Hindlimb muscle (tissue), 1 donor: ENCODE measurements around the gene RTN4RL2. TPM values are rescaled to one million over a fixed set of nuclear protein-coding genes. Genes with fewer than 3 reads are reported as not detected.
A peak's percentile ranks its signal among the peaks of the same experiment; 100 is the strongest.

Experiments used
- DNase-seq: peaks from one replicate; pipeline ENCODE4 v3.0.0-alpha.2; 2013
- polyA plus RNA-seq: library from polyadenylated mRNA; unstranded; fragments of 120-200 nt; gene quantifications from one replicate; pipeline ENCODE4 v1.2.1, GENCODE V29; 2013; ENCODE audit not compliant: insufficient read length

RTN4RL2 gene
- 47.3 TPM for polyA plus RNA-seq

- DNase-seq, result no peak
Observed at GRCh38 chr11:57460022-57460757, at the start of gene RTN4RL2. RTN4RL2 (plus strand) TSS chr11:57460528; CDS start chr11:57460866, 338 bp downstream.

GRCh38 chr11:57413681-57414080 is 46.6 kb upstream of the RTN4RL2 start:
- DNase-seq, result no peak

DNA sequence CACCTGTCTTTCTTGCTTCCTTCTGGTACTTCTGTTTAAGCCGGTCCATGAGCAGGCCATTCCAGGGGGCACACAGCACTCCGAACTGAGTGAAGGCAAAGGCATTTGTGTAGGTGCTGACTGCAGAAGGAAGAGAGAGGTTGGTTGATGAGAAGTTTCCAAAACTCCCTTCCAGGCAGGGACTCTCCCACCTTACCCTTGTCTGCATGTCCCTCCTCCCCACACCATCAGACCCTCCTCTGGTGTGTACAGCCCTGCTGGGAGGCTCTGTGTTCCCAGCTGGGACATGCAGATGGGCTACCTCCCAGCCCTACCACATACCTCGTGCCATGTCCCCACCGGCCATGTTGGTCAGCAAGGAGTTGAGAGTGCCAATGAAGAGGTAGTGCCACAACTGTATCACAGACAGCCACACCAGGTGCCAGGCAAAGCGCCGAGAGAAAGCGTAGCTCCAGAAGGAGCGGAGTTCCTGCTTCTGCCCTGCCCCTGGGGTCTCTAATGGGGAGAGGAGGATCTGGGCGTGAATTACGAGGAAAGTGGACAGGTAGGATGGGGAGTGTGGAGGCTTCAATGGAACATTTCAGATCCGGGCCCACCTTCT is 45.6 kb upstream of the RTN4RL2 start:
- DNase-seq, result no peak

GRCh38 chr11:57416436-57416835 is 43.9 kb upstream of the RTN4RL2 start:
- DNase-seq, result no peak

DNA sequence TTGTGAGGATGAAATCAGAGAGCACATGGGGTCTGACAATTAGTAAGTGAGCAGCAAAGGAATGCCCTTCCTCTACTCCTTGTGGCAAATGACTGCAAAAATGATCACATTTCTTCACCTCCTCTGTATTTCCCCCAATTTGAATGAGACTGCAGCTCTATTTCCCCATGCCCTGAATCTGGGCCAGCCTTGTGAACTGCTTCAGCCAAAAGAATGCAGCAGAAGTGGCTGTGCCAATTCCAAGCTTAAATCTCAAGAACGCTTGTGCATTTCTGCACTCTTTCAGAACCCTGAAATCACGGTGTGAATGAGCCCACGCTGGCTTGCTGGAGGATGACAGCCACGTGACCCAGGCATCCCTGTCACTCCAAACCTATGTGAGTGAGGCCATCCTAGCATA is 43.3 kb upstream of the RTN4RL2 start:
- DNase-seq, result no peak

- no peak for DNase-seq
Observed at GRCh38 chr11:57418131-57418530, 42.2 kb upstream of the RTN4RL2 start.

DNA sequence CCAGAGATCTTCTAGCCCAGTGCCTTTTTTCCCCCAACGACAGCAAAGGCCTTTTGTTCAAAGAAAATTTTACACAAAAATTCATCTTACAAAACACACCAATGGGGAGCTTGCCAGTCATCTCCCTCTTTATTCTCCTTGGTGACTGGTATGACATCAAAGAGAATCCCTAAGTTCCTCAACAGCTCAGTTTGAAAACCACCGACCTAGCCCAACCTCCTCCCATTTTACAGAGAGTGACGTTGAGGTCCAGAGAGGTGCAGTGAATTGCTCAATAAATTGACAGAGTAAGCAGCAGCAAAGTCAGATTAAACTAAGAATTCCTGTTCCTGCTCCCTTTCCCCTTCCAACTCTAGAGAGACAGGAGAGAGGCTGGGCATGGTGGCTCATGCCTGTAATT is 41.2 kb upstream of the RTN4RL2 start:
- DNase-seq, result no peak

GRCh38 chr11:57421066-57421465 is 39.3 kb upstream of the RTN4RL2 start:
- no peak for DNase-seq

DNA sequence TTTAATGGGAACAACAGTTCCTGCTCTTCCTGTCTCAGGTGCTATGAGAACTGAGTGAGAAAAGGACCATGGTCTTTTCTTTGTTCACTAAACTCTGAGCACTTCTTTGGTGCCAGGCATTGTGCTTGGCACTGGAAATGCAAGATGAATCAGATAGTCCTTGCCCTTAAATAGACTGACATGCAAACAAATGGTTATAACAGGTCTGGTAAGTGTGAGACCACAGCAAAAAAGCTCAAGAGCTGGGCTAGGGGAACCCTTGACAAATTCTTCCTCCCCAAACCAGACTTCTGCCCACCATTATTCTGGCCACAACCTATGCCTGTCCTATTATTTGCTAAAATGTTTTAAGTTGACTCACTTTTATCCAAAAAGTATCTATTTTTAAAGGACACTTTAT is 38.5 kb upstream of the RTN4RL2 start:
- DNase-seq, result no peak

DNA sequence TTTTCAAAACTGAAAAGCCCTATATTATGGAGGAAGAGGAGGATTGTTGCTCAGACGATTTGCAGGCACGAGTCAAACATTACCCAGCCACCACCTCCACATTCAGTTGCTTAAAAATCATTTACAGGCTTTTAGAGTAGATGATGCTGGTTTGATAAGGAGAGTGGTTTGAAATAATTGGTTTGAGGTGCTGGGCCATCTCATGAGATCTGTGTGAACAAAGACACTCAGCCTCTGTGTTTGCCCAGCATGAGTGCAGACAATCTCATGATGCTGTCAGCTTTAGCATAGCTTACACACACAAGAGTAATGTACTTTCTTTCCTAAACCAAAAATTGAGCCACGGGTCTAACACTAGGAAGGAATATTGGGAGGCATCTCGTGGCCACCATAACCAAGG is 37.7 kb upstream of the RTN4RL2 start:
- DNase-seq, result no peak

- DNase-seq, result no peak
Observed at GRCh38 chr11:57424137-57424791, 36.1 kb upstream of the RTN4RL2 start.

GRCh38 chr11:57424792-57425564 is 35.4 kb upstream of the RTN4RL2 start:
- DNase-seq, result peak; percentile 53

DNA sequence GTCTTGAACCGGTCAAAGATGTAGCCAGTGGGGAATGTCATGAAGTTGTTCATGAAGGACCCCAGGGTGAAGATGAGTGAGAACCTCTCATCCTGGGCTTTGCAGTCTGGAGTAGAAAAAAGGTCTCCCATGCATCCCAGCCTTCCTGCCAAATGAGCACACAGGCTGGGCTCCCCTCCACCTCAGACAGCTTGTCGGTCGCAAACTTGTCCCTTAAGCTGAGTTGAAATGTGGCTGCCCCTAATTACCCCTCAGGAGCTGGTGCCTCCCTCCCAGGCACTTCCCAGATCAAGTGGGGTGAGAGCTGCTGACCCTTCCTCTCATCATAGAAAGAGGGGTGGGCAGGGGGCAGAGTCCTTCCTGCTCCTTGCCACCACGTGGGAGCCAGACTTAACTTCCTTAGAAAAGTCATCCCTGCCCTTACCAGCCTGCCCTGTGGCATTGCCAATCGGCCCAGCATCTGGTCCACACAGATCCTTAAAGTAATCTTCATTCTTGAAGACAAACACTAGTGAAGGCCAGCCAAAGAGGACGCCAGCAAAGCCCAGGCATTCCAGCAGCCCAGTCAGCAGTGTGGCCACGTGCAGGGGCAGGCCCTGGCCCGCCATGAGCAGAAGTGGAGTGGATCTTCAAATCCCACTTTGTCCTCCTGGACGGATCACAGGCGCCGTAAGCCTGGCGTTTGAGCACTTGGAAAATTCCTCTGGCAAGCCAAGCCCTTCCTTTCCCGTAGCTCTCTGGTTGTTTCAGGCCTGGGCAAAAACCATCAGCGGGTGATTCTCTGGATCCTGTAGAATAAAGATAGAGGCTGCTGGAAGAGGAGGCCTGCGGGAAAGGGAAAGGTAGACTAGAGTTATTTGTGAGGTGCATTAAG is 34.5 kb upstream of the RTN4RL2 start:
- peak; percentile 80 for DNase-seq

- DNase-seq, result peak; percentile 45
Observed at GRCh38 chr11:57426439-57426928, 33.8 kb upstream of the RTN4RL2 start.

DNA sequence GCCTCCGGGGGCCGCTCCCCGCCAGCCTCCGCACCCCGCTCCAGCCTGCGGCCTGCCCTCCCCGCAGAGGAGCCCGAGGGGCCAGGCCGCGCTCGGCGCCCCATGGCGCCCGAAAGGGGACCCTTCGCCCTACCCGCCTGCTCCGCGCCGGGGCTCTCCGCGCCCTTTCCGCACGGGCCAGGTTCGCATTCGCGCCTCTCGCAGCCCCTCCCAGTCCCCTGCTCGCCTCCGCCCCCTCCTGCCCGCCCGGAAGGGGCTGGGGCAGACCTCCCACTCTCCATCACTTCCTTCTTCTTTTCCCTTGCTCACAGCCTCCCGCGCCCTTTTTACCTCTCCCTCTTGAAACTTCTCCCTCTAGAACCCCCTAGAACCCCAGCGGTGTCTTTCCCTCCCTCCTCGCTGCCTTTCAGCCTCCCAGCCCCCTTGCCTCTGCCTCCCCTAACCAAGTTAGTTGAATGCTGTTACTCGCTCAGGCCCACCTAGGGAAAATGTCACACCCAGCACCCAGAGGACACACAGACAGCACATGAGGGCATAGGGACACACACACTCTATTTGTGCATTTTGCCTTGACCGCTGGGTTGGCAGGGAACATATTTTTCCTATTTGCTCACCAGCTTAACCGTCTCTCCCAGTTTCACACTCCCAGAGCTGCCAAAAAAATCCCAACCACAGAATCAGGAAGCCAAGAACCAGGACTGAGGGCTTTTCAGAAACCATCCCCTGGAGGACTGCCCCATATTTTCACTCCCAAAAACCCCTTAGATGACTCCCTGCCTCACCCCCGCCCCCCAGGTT is 33.2 kb upstream of the RTN4RL2 start, which contains the start of gene SLC43A3:
SLC43A3 (minus strand) TSS at position 193 of the 798 bp plus-strand sequence. CDS start 949 bp downstream, outside the sequence.
- DNase-seq, result peak; percentile 89

- DNase-seq, result peak; percentile 95
Observed at GRCh38 chr11:57427727-57428082, 32.6 kb upstream of the RTN4RL2 start.

DNA sequence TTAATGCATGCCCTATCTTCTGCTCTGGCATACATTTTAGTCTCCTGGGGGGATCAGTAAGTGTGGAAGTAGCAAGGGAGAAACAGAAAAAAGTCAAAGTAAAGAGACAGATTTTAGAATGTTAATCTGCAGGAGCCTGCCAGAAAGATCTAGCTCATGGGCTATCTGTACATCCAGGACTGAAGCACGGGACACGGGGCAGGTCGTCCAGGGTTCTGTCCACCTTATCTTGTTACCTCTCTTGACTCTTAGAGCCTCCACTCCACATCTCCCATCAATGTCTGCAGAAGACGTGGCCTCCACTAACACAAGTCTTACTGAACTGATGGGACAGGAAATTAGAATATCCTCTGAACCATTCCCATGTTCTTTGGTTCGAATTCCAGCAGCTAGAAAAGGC is 31.7 kb upstream of the RTN4RL2 start:
- no peak for DNase-seq

GRCh38 chr11:57429946-57430345 is 30.4 kb upstream of the RTN4RL2 start:
- no peak for DNase-seq

DNA sequence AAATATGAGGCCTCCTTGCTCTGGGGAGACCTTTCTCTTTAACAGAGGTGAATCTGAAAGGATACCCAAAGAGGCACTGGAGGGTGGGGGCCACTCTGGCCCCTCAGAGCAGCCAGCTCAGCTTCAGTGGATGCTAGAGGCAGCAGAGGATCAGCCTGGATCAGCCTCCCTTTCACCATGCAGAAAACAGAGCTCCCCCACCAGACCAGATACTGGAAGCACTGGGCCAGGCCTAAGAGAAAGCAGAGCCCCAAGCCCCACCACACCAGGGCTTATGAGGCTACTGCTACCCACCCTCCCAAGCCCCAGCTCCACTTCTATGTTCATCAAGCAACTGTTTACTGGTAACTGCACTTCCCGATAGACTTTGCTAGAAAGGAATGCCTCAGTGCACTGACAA is 29.4 kb upstream of the RTN4RL2 start:
- DNase-seq, result no peak

GRCh38 chr11:57432149-57432561 is 28.2 kb upstream of the RTN4RL2 start:
- DNase-seq, result no peak

DNA sequence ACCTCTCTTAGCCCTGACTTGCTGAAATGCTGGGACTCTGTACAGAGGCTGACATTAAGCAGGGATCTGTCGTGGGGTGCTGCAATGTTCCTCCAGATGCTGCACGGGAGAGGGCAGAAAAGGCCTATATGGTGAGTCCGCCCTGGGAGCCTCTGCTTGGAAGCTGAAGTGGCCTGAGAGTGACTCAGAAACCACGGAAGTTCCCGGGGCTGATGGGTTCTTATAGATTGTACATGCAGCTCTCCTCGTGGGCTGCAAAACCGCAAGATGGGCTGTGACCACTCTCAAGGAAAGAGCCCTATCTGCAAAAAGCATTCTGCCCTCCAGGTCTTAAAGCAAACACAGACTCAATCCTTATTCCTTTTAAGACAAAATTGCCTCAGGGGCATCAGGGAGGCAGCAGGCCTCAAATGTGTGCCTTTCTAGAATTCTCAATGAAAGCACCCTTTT is 27.6 kb upstream of the RTN4RL2 start:
- no peak for DNase-seq
